GM21786 (cell line): ENCODE measurements around the gene CDCP1.
"Not testable (repeated sequence)": the region's sequence is repeated elsewhere in the genome, so short reads cannot be mapped to it uniquely, and the experiment has no call there.

Source experiments
- ATAC-seq: cut with Tn5 transposase; IDR thresholded peaks from one replicate; pipeline ENCODE4 v1.9.1; 2021; ENCODE audit not compliant: unreplicated experiment

The CDCP1 gene

GRCh38 chr3:45060165-45060892 lies 85.8 kb downstream of the CDCP1 start:
- ATAC-seq, result no peak

GRCh38 chr3:45059132-45059531 lies 87.0 kb downstream of the CDCP1 start:
- ATAC-seq, result no peak

- no peak for ATAC-seq
These were observed 88.6 kb downstream of the CDCP1 start for GRCh38 chr3:45057557-45057956.

- no peak for ATAC-seq
These were observed 89.4 kb downstream of the CDCP1 start for GRCh38 chr3:45056608-45057301.

- no peak for ATAC-seq
These were observed 90.6 kb downstream of the CDCP1 start for GRCh38 chr3:45055411-45056143.

GRCh38 chr3:45055032-45055410 lies 91.2 kb downstream of the CDCP1 start:
- ATAC-seq, result no peak

- no peak for ATAC-seq
These were observed 91.9 kb downstream of the CDCP1 start for GRCh38 chr3:45054196-45054857.

- ATAC-seq, result not testable (repeated sequence)
These were observed 92.4 kb downstream of the CDCP1 start for GRCh38 chr3:45053805-45054195.

- ATAC-seq, result no peak
These were observed 94.5 kb downstream of the CDCP1 start for GRCh38 chr3:45051685-45052084.

GRCh38 chr3:45049807-45050206 lies 96.4 kb downstream of the CDCP1 start:
- no peak for ATAC-seq

GRCh38 chr3:45048244-45048643 lies 97.9 kb downstream of the CDCP1 start:
- ATAC-seq, result no peak

- ATAC-seq, result no peak
These were observed 102.4 kb downstream of the CDCP1 start for GRCh38 chr3:45043728-45044299.

GRCh38 chr3:45042162-45042561 lies 104.0 kb downstream of the CDCP1 start:
- ATAC-seq, result no peak

- no peak for ATAC-seq
These were observed 104.5 kb downstream of the CDCP1 start for GRCh38 chr3:45041666-45042065.

GRCh38 chr3:45037720-45038455 lies 108.3 kb downstream of the CDCP1 start:
- ATAC-seq, result peak; percentile 56

GRCh38 chr3:45035441-45036301 lies 110.5 kb downstream of the CDCP1 start:
- no peak for ATAC-seq

- ATAC-seq, result peak; percentile 50
These were observed 111.4 kb downstream of the CDCP1 start for GRCh38 chr3:45034612-45035252.

GRCh38 chr3:45033791-45034190 lies 112.4 kb downstream of the CDCP1 start:
- no peak for ATAC-seq
